H9 (cell line): ENCODE measurements around the gene VDR. TPM values are rescaled to one million over a fixed set of nuclear protein-coding genes. Genes with fewer than 3 reads are reported as not detected.

Source experiments
- DNase-seq: peaks from one replicate; pipeline ENCODE4 v3.0.0-alpha.2; 2017
- H2AFZ ChIP-seq: one replicate; pipeline ENCODE4 v1.6.1; 2013; ENCODE audit warnings: mild to moderate bottlenecking, low read length, control low read depth, moderate library complexity
- H2AK5ac ChIP-seq: 2 replicates; pipeline ENCODE4 v1.6.1; 2013; ENCODE audit warnings: low read length, control low read depth, mixed read lengths; ENCODE audit not compliant: insufficient read length
- H2BK120ac ChIP-seq: one replicate; pipeline ENCODE4 v1.6.1; 2013; ENCODE audit warnings: low read depth, mild to moderate bottlenecking, low read length, control low read depth, inconsistent platforms; ENCODE audit not compliant: poor library complexity, severe bottlenecking
- H2BK12ac ChIP-seq: 2 replicates; pipeline ENCODE4 v1.6.1; 2013; ENCODE audit warnings: low read length, control low read depth, mixed read lengths, low read depth; ENCODE audit not compliant: insufficient read length
- H2BK15ac ChIP-seq: 2 replicates; pipeline ENCODE4 v1.6.1; 2013; ENCODE audit warnings: low read depth, low read length, control low read depth
- H2BK20ac ChIP-seq: one replicate; pipeline ENCODE4 v1.6.1; 2013; ENCODE audit warnings: low read depth, mild to moderate bottlenecking, low read length, control low read depth, inconsistent platforms; ENCODE audit not compliant: poor library complexity, severe bottlenecking
- H2BK5ac ChIP-seq: 2 replicates; pipeline ENCODE4 v1.6.1; 2013; ENCODE audit warnings: low read length, control low read depth, mixed read lengths; ENCODE audit not compliant: insufficient read length
- H3K14ac ChIP-seq: 2 replicates; pipeline ENCODE4 v1.6.1; 2013; ENCODE audit warnings: low read length, control low read depth; ENCODE audit not compliant: insufficient read depth
- H3K18ac ChIP-seq: 2 replicates; pipeline ENCODE4 v1.6.1; 2013; ENCODE audit warnings: low read depth, mild to moderate bottlenecking, mixed read lengths, low read length, control low read depth; ENCODE audit not compliant: insufficient read length
- H3K23ac ChIP-seq: 2 replicates; pipeline ENCODE4 v1.6.1; 2013; ENCODE audit warnings: low read length, control low read depth, mixed read lengths, low read depth; ENCODE audit not compliant: insufficient read length
- H3K23me2 ChIP-seq: 2 replicates; pipeline ENCODE4 v1.6.1; 2013; ENCODE audit warnings: low read depth, mild to moderate bottlenecking, mixed read lengths, low read length, control low read depth; ENCODE audit not compliant: insufficient read length, poor library complexity, severe bottlenecking
- H3K27ac ChIP-seq: 2 replicates; pipeline ENCODE4 v1.5.1; 2013; ENCODE audit warnings: low read length, control low read depth, mixed read lengths, low read depth; ENCODE audit not compliant: insufficient read length
- H3K27me3 ChIP-seq: 2 replicates; pipeline ENCODE4 v1.6.1; 2013; ENCODE audit warnings: low read length, control low read depth, inconsistent platforms; ENCODE audit not compliant: insufficient read depth
- H3K4ac ChIP-seq: 2 replicates; pipeline ENCODE4 v1.6.1; 2013; ENCODE audit warnings: low read depth, mild to moderate bottlenecking, control low read depth, inconsistent platforms, low read length, moderate library complexity
- H3K4me1 ChIP-seq: 2 replicates; pipeline ENCODE4 v1.6.1; 2013; ENCODE audit warnings: low read length, control low read depth, inconsistent platforms; ENCODE audit not compliant: insufficient read depth
- H3K4me2 ChIP-seq: 2 replicates; pipeline ENCODE4 v1.6.1; 2013; ENCODE audit warnings: low read length, control low read depth, mixed read lengths; ENCODE audit not compliant: insufficient read length, insufficient read depth
- H3K56ac ChIP-seq: 2 replicates; pipeline ENCODE4 v1.6.1; 2013; ENCODE audit warnings: low read depth, mild to moderate bottlenecking, mixed read lengths, low read length, control low read depth; ENCODE audit not compliant: insufficient read length
- H3K79me1 ChIP-seq: 2 replicates; pipeline ENCODE4 v1.6.1; 2013; ENCODE audit warnings: low read depth, mild to moderate bottlenecking, moderate library complexity, low read length, control low read depth, inconsistent platforms; ENCODE audit not compliant: insufficient read depth, poor library complexity, severe bottlenecking
- H3K79me2 ChIP-seq: 2 replicates; pipeline ENCODE4 v1.6.1; 2013; ENCODE audit warnings: low read length, control low read depth, inconsistent platforms; ENCODE audit not compliant: insufficient read depth
- H3K9ac ChIP-seq: 2 replicates; pipeline ENCODE4 v1.6.1; 2013; ENCODE audit warnings: low read length, control low read depth, mixed read lengths; ENCODE audit not compliant: insufficient read length; ENCODE audit errors: extremely low read depth
- H3K9me3 ChIP-seq: one replicate; pipeline ENCODE4 v1.6.1; 2013; ENCODE audit warnings: low read depth, low read length, inconsistent platforms; ENCODE audit not compliant: control insufficient read depth
- H3T11ph ChIP-seq: one replicate; pipeline ENCODE4 v1.6.1; 2013; ENCODE audit warnings: mild to moderate bottlenecking, low read length, control low read depth, inconsistent platforms
- H4K20me1 ChIP-seq: one replicate; pipeline ENCODE4 v1.6.1; 2013; ENCODE audit not compliant: control insufficient read depth, insufficient read length, insufficient read depth
- H4K5ac ChIP-seq: 2 replicates; pipeline ENCODE4 v1.6.1; 2013; ENCODE audit warnings: low read depth, mild to moderate bottlenecking, mixed read lengths, low read length, control low read depth; ENCODE audit not compliant: insufficient read length
- H4K8ac ChIP-seq: replicated peaks from 2 replicates; pipeline ENCODE4 v1.6.1; 2013; ENCODE audit warnings: low read length, control low read depth, mixed read lengths, low read depth; ENCODE audit not compliant: insufficient read length
- H4K91ac ChIP-seq: 2 replicates; pipeline ENCODE4 v1.6.1; 2013; ENCODE audit warnings: low read depth, mild to moderate bottlenecking, moderate library complexity, mixed read lengths, low read length, control low read depth; ENCODE audit not compliant: insufficient read length
- H3K27ac Mint-ChIP-seq, 3 experiments: 2 replicates in 2 of 3; 3 replicates in 1 of 3; pipeline ENCODE4 v1.8.0; 2020 to 2021; ENCODE audit warnings: mixed read lengths in 3 of 3, mild to moderate bottlenecking in 1 of 3, moderate library complexity in 1 of 3
- H3K27me3 Mint-ChIP-seq: 2 replicates; pipeline ENCODE4 v1.8.0; 2021; ENCODE audit warnings: low read depth, mild to moderate bottlenecking, moderate library complexity, mixed read lengths
- H3K36me3 Mint-ChIP-seq, 3 experiments: 2 replicates in 2 of 3; 3 replicates in 1 of 3; pipeline ENCODE4 v1.8.0; 2020 to 2021; ENCODE audit warnings: low read depth in 3 of 3, mixed read lengths in 3 of 3; ENCODE audit not compliant: insufficient read depth in 1 of 3
- H3K4me1 Mint-ChIP-seq, 2 experiments: 2 replicates each; pipeline ENCODE4 v1.8.0; 2020; ENCODE audit warnings: mixed read lengths in 2 of 2
- H3K4me3 Mint-ChIP-seq, 2 experiments: 2 replicates in 1 of 2; 3 replicates in 1 of 2; pipeline ENCODE4 v1.8.0; 2020 to 2021; ENCODE audit warnings: mild to moderate bottlenecking in 2 of 2, mixed read lengths in 2 of 2, moderate library complexity in 1 of 2
- H3K9me3 Mint-ChIP-seq, 2 experiments: 2 replicates in 1 of 2; 3 replicates in 1 of 2; pipeline ENCODE4 v1.8.0; 2020; ENCODE audit warnings: mild to moderate bottlenecking in 2 of 2, mixed read lengths in 2 of 2, moderate library complexity in 1 of 2
- total RNA-seq: library from RNA; stranded (reverse); gene quantifications from 2 replicates; pipeline ENCODE4 v1.2.1, GENCODE V29; 2021
- TF ChIP-seq, protein P1 (sequence below): fragments of 200-600 bp; sonication (generic); conservative IDR thresholded peaks from 3 replicates; pipeline ENCODE4 v1.8.0; 2021; ENCODE audit warnings: antibody characterized with exemption, mild to moderate bottlenecking

VDR gene
- total RNA-seq, 1 experiment from 2014 or later, result 0.61 TPM

DNA sequence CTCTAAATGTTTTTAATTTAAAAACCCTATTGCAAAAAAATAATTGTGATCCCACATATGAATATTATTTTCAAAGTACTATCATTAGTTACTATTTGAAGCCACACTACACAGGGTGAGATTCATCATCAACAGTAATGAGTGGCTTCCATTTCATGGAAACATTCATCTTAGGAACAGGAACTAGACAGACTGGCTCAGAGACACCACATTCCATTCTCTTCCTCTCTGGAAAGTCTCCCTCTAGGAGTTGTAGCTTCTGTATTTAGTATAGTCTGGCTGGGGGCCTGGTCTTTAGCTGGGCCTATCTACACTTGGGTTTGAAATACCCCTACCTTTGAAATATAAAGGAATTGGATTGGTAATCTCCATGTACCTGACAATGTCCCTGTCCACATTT, 6.2 kb upstream of the VDR start:
- no peak overlapping the region for H2BK12ac ChIP-seq
- no peak overlapping the region for H2AK5ac ChIP-seq
- H2AFZ ChIP-seq, result no peak overlapping the region
- no peaks in the 10 kb centered on the region for H3K4me1 ChIP-seq
- peaks cover 9% of the 10 kb centered on the region; the same call in 1 of the 2 replicates for H3K27me3 ChIP-seq
- no peak overlapping the region for H2BK20ac ChIP-seq
- H3K4ac ChIP-seq, result no peak overlapping the region
- H4K8ac ChIP-seq, result no peak overlapping the region
- no peak overlapping the region for H3K9ac ChIP-seq
- no peak overlapping the region for H4K5ac ChIP-seq
- peaks cover 68% of the 10 kb centered on the region for H3K27me3 Mint-ChIP-seq
- no peak overlapping the region for H2BK120ac ChIP-seq
- TF ChIP-seq, protein P1, sequence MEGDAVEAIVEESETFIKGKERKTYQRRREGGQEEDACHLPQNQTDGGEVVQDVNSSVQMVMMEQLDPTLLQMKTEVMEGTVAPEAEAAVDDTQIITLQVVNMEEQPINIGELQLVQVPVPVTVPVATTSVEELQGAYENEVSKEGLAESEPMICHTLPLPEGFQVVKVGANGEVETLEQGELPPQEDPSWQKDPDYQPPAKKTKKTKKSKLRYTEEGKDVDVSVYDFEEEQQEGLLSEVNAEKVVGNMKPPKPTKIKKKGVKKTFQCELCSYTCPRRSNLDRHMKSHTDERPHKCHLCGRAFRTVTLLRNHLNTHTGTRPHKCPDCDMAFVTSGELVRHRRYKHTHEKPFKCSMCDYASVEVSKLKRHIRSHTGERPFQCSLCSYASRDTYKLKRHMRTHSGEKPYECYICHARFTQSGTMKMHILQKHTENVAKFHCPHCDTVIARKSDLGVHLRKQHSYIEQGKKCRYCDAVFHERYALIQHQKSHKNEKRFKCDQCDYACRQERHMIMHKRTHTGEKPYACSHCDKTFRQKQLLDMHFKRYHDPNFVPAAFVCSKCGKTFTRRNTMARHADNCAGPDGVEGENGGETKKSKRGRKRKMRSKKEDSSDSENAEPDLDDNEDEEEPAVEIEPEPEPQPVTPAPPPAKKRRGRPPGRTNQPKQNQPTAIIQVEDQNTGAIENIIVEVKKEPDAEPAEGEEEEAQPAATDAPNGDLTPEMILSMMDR, result no peak
- H3K18ac ChIP-seq, result no peak overlapping the region
- H3K36me3 Mint-ChIP-seq, result no peaks in the 10 kb centered on the region
- H3K9me3 Mint-ChIP-seq, result peaks cover 0 to 4% of the 10 kb centered on the region in 2 experiments; a peak in 2 of 5 replicates
- no peak overlapping the region for H2BK15ac ChIP-seq
- H4K20me1 ChIP-seq, result no peaks in the 10 kb centered on the region
- no peak overlapping the region for H3K14ac ChIP-seq
- no peak overlapping the region for H3K23ac ChIP-seq
- H3K9me3 ChIP-seq, result no peaks in the 10 kb centered on the region
- no peak overlapping the region for H2BK5ac ChIP-seq
- no peak overlapping the region for H3K27ac Mint-ChIP-seq
- H3K79me1 ChIP-seq, result no peaks in the 10 kb centered on the region
- no peak overlapping the region for H3T11ph ChIP-seq
- DNase-seq, result no peak
- H3K27ac ChIP-seq, result no peak overlapping the region
- no peak overlapping the region for H3K4me2 ChIP-seq
- peaks cover 1 to 6% of the 10 kb centered on the region in 2 experiments; a peak in 2 of 4 replicates for H3K4me1 Mint-ChIP-seq
- H3K23me2 ChIP-seq, result no peaks in the 10 kb centered on the region
- H4K91ac ChIP-seq, result no peak overlapping the region
- H3K79me2 ChIP-seq, result no peaks in the 10 kb centered on the region
- no peak overlapping the region for H3K56ac ChIP-seq
- H3K4me3 Mint-ChIP-seq, result no peak overlapping the region
